ENCODE data around the gene RNF148.

RNF148 gene

GRCh38 chr7:122702872-122703510 lies at the start of gene RNF148:
RNF148 (minus strand) TSS chr7:122702922; CDS start chr7:122702750, 172 bp downstream.
- DNase-seq = no peak

GRCh38 chr7:122750389-122750788 lies 47.7 kb upstream of the RNF148 start:
- DNase-seq = no peak

- no peak for DNase-seq
Observed at GRCh38 chr7:122748195-122748594, 45.5 kb upstream of the RNF148 start.

GRCh38 chr7:122746948-122747347 lies 44.2 kb upstream of the RNF148 start:
- no peak for DNase-seq

- no peak for DNase-seq
Observed at GRCh38 chr7:122743211-122743610, 40.5 kb upstream of the RNF148 start.

GRCh38 chr7:122738947-122739346 lies 36.2 kb upstream of the RNF148 start:
- no peak for DNase-seq

- no peak for DNase-seq
Observed at GRCh38 chr7:122736183-122736582, 33.5 kb upstream of the RNF148 start.

GRCh38 chr7:122727759-122728158 lies 25.0 kb upstream of the RNF148 start:
- no peak for DNase-seq

GRCh38 chr7:122727354-122727753 lies 24.6 kb upstream of the RNF148 start:
- DNase-seq = peak; percentile 46

GRCh38 chr7:122726881-122727280 lies 24.2 kb upstream of the RNF148 start:
- DNase-seq = peak; percentile 44

- no peak for DNase-seq
Observed at GRCh38 chr7:122724366-122724765, 21.6 kb upstream of the RNF148 start.

- DNase-seq = no peak
Observed at GRCh38 chr7:122719010-122719578, 16.4 kb upstream of the RNF148 start.

GRCh38 chr7:122717356-122718089 lies 14.8 kb upstream of the RNF148 start:
- no peak for DNase-seq

GRCh38 chr7:122715183-122715582 lies 12.5 kb upstream of the RNF148 start:
- no peak for DNase-seq

GRCh38 chr7:122710916-122711315 lies 8.2 kb upstream of the RNF148 start:
- DNase-seq = no peak

GRCh38 chr7:122709930-122710646 lies 7.4 kb upstream of the RNF148 start:
- DNase-seq = no peak

GRCh38 chr7:122706836-122707235 lies 4.1 kb upstream of the RNF148 start:
- DNase-seq = no peak

GRCh38 chr7:122699017-122699416 lies 3.7 kb downstream of the RNF148 start, which contains the start of gene RNF133:
RNF133 (minus strand) TSS chr7:122699117; CDS start chr7:122698918, 199 bp downstream.
- DNase-seq = no peak

- DNase-seq = no peak
Observed at GRCh38 chr7:122695816-122696215, 6.9 kb downstream of the RNF148 start.

- DNase-seq = no peak
Observed at GRCh38 chr7:122694697-122695096, 8.0 kb downstream of the RNF148 start.

- DNase-seq = no peak
Observed at GRCh38 chr7:122692769-122693309, 9.9 kb downstream of the RNF148 start.

- DNase-seq = no peak
Observed at GRCh38 chr7:122691569-122692235, 11.0 kb downstream of the RNF148 start.

All from RPMI8226 (cell line).